ENCODE measurements around the gene SLC26A1.

DNA sequence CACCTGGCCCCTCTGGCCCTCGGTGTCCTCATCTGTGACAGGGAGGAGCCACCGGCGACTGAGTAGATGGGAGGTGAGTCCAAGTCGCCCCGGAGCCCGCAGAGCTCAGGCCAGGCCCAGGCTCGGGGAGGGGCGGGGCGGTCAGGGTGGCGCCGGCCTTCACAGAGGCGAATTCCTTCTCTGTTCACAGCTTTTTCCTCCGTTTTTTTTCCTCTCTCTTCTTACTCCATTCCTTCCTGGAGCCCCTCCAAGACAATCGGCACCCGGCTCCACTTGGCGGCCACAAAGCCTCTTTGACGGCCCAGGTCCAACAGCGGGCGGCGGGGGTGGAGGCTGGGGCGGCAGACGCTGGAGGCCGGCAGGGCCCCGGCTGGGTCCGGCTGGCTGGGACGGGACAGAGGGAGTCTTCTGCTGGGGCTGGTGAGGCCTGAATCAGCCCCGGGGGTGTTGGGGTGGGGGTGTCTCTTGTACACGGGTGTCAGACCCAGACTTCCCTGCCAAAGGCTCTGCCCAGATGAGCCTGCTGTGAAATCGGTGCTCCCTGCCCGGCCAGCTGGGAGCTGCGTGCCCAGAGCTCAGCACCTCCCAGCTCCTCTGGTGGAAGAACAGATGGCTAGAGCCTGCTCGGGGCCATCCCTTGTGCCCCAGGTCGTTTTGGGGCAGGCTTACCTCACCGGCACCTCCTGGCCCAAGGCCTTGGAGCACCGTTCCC is 40.8 kb upstream of the SLC26A1 start:
- TF ChIP-seq, protein P1, sequence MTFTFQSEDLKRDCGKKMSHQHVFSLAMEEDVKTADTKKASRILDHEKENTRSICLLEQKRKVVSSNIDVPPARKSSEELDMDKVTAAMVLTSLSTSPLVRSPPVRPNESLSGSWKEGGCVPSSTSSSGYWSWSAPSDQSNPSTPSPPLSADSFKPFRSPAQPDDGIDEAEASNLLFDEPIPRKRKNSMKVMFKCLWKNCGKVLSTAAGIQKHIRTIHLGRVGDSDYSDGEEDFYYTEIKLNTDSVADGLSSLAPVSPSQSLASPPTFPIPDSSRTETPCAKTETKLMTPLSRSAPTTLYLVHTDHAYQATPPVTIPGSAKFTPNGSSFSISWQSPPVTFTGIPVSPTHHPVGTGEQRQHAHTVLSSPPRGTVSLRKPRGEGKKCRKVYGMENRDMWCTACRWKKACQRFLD (CRISPR knock-in tag; IDR thresholded peaks at IDR 0.05; ENCODE audit: borderline replicate concordance) = no peak
- TF ChIP-seq MYC (CRISPR knock-in tag; IDR thresholded peaks at IDR 0.05; ENCODE audit: borderline replicate concordance) = no peak
- no peak for TF ChIP-seq ZNF136 (CRISPR knock-in tag; IDR thresholded peaks at IDR 0.05; ENCODE audit: low read depth)

Measured in HepG2 (cell line).